GM19099 (cell line): ENCODE results near the gene PGAM2.

Experiments
- POLR2A ChIP-seq: IDR thresholded peaks from 3 replicates; pipeline ENCODE4 v1.6.1; 2011; ENCODE audit warnings: low read depth; ENCODE audit not compliant: insufficient read length; ENCODE audit errors: extremely low read depth

The PGAM2 gene

GRCh38 chr7:44106311-44107065, 41.1 kb upstream of the PGAM2 start:
- TF ChIP-seq POLR2A = no peak

GRCh38 chr7:44105832-44106231, 40.5 kb upstream of the PGAM2 start:
- no peak for TF ChIP-seq POLR2A

- no peak for TF ChIP-seq POLR2A
Observed at GRCh38 chr7:44104860-44105771, 39.7 kb upstream of the PGAM2 start.

- TF ChIP-seq POLR2A = no peak
Observed at GRCh38 chr7:44103923-44104859, 38.8 kb upstream of the PGAM2 start, which contains the start of gene AEBP1. Gene AEBP1 (plus strand): TSS chr7:44104345. CDS start chr7:44104666, 321 bp downstream.

- no peak for TF ChIP-seq POLR2A
Observed at GRCh38 chr7:44103566-44103922, 38.2 kb upstream of the PGAM2 start.

GRCh38 chr7:44102846-44103565, 37.6 kb upstream of the PGAM2 start:
- TF ChIP-seq POLR2A = no peak

- no peak for TF ChIP-seq POLR2A
Observed at GRCh38 chr7:44101966-44102845, 36.8 kb upstream of the PGAM2 start.

- no peak for TF ChIP-seq POLR2A
Observed at GRCh38 chr7:44101303-44101965, 36.1 kb upstream of the PGAM2 start.

GRCh38 chr7:44100458-44101302, 35.3 kb upstream of the PGAM2 start:
- TF ChIP-seq POLR2A = no peak

- no peak for TF ChIP-seq POLR2A
Observed at GRCh38 chr7:44099669-44100068, 34.3 kb upstream of the PGAM2 start.

GRCh38 chr7:44098092-44099068, 33.0 kb upstream of the PGAM2 start:
- no peak for TF ChIP-seq POLR2A
